ENCODE measurements around the gene MYL4.
"Not testable (repeated sequence)": the region's sequence is repeated elsewhere in the genome, so short reads cannot be mapped to it uniquely, and the experiment has no call there.

MYL4 gene

DNA sequence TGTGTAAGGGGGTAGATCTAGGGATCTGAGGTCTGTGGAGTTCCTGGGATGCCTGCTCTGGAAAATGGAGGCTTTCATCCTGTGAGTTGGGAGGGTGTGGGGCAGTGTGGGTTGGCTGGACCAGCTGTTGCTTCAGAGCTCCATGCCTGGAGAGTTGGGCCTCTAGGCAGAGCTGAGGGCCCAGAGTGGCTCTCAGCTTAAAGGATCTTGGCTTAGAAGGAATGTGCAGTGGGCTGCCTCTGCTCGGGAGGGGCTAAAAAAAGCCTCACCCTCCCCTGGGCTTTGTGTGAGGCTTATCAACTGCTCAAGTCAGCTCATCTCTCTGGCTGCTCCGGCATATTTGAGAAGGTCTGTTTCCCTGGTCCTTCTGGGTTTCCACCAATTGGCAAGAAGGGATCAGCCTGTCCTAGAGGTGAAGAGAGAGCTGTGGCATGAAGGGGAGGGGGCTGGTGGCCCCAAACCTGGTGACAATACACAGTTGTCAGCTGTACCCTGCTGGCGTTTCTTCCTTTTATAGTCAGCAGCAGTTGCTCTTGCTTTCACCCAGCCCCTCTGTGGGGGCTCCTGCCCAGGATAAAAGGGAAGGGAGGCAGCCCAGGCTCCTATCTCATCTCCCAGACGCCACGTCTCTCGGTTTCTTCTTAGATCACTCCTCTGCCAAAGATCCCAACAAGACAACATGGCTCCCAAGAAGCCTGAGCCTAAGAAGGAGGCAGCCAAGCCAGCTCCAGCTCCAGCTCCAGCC is at the start of gene MYL4:
Gene MYL4 (plus strand): TSS at position 605 of the 745 bp plus-strand sequence. CDS start 75 bp downstream, at position 680.
- DNase-seq (ENCODE audit: low read depth) = no peak

DNA sequence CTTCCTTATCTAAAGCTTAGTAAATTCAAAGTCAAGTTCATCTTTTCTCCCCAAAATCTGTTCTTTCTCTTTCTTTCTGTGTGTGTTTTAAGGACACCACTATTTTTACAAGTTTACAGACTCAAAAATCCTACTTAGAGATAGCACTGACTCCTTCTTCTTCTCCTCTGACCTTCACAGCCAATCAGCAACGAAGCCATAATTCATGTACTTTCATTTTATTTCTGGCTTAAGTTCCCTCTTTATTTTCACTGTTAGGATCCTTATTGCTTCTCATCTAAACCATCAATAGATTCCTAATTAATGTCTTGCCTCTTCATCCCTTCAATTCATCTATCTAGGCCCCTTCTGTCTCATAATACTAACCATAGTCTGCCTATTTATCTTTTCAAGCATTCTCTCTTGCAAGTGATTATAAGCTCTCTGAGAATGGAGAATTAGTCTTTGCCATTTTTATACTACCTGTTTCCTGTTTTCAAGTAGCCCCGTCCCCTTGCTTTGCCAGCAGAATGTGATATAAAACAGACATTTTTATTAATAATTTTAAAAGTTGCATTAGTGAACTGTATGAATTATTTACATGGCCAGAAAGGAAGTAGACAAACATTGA is 47.0 kb upstream of the MYL4 start:
- no peak for DNase-seq (ENCODE audit: low read depth)

GRCh38 chr17:47164263-47164662 is 44.9 kb upstream of the MYL4 start:
- no peak for DNase-seq (ENCODE audit: low read depth)

GRCh38 chr17:47165137-47165536 is 44.0 kb upstream of the MYL4 start:
- no peak for DNase-seq (ENCODE audit: low read depth)

- DNase-seq (ENCODE audit: low read depth) = not testable (repeated sequence)
Observed at GRCh38 chr17:47166854-47167253, 42.3 kb upstream of the MYL4 start.

GRCh38 chr17:47168896-47169295 is 40.3 kb upstream of the MYL4 start:
- not testable (repeated sequence) for DNase-seq (ENCODE audit: low read depth)

DNA sequence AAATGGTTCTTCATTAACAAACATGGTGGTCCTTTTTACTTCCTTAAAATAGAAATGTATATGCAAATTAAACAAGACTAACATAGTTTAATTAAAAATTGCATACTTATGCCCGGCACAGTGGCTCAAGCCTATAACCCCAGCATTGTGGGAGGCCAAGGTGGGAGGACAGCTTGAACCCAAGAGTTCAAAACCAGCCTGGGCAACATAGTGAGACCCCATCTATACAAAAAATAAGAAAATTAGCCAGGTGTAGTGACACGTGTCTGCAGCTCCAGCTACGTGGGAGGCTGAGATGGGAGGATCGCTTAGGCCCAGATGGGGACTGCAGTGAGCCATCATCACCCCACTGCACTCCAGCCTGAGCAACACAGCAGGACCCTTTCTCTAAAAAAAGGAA is 38.4 kb upstream of the MYL4 start:
- no peak for DNase-seq (ENCODE audit: low read depth)

DNA sequence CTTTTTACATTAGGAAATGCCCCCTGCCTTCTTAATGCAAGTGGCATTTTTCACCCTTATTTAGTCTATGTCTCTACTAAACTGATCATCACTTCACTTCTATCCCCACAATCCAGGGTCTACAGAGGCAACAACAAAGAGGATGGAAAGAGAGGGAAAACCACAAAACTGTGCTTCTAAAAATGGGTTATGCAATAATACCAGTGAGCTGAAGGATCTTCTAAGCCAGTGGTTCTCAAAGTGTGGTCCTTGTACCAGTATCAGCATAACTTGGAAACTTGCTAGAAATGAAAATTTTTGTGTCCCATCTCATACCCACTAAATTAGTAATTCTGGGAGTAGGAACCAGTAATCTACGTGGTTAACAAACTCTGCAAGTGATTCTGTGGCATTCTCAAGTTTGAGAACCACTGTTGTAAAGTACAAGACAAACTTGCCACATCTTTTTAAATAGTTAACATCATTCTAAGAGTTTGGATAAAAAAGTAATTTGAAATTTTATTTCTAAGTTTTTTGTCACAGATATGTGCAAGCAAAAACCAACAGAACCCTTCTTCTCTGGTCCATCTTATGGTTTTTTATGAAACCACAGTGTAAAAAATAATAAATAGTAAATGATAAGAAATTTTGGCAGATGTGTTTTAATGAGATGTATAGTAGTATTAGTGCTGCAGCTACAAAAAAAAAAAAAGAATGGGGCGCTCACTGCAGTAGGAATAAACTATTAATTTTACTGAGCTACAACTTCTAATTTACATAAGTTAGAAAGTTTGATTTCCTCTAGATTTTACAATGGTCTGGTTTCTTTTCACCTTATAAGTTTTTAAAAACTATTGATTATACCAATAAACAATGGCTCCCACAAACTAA is 36.2 kb upstream of the MYL4 start:
- no peak for DNase-seq (ENCODE audit: low read depth)

DNA sequence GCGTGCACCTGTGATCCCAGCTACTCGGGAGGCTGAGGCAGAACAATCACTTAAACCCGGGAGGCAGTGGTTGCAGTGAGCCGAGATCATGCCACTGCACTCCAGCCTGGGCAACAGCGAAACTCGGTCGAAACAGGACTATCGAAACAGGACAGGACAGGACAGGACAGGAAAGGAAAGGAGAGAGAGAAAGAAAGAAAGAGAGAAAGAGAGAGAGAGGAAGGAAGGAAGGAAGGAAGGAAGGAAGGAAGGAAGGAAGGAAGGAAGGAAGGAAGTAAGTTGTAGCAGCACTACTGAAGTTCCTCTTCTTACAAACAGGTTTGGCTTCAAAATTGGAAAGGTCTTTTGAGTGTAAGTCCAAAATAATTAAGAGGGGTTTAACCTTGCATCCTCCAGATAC is 34.3 kb upstream of the MYL4 start:
- DNase-seq (ENCODE audit: low read depth) = not testable (repeated sequence)

DNA sequence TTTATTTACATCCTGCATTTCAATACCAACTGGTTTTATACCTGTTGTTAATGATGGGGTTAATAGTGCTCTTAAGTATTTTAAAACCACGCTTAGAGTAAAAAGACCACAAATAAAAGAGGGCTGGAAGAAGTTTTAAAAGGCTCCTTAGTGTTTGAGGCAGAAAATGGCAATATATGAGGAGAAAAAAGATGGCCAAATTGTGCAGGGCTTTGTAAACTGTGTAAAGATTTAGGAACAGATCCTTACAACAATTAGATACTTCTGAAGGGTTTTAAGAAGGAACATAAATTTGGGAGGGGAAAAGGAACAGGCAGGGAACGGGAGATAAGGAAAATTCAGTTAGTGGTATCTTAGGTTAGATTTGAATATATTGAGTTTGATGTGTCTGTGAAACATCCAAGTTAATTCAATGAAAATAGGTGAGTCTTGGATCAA is 32.7 kb upstream of the MYL4 start:
- DNase-seq (ENCODE audit: low read depth) = no peak

DNA sequence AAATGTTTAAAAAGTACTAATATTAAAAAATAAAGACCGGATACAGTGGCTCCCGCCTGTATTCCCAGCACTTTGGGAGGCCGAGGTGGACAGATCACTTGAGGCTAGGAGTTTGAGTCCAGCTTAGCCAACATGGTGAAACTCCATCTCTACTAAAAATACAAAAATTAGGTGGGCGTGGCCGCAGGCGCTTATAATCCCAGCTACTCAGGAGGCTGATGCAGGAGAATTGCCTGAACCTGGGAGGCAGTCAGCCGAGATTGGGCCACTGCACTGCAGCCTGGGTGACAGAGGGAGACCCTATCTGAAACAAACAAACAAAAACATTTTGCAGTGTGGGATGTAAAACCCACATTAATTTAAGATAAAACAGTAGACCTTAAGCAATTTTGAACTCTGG is 31.9 kb upstream of the MYL4 start:
- DNase-seq (ENCODE audit: low read depth) = no peak

DNA sequence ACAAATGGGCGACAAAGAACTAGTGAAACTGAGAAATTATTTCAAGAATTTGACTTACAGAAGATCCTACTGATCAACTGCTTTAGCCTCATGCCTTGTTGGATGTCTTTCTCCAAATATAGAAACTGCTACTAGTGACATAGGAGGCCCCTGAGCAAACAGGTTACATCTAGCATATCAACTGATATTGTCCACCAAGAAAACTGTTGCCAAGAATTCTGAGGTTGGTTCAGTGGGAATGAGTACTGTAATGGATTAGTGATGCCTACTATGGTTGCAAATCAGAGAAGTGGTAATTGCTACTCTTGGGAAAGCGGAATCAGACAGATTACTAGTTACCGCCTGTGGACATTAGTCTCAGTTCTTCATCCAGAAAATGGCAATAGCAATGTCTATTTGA is 30.0 kb upstream of the MYL4 start:
- no peak for DNase-seq (ENCODE audit: low read depth)

DNA sequence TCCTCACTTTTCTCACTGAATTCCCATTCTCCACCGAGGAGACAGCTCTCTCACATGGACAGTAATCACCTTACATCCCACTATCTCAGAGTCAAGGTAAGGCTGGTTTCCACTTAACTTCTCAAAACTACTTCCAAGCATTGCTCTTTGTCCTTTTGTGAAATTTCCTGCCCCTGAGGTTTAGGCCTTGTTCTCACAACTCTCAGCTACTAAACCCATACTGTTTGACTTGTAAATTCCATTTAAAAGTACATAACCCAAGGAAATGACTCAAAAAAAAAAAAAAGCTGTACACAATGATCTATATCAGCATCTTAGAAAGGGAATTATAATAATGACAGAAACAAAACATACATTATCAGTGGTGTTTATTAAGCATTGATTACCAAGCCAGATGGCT is 28.8 kb upstream of the MYL4 start:
- no peak for DNase-seq (ENCODE audit: low read depth)

DNA sequence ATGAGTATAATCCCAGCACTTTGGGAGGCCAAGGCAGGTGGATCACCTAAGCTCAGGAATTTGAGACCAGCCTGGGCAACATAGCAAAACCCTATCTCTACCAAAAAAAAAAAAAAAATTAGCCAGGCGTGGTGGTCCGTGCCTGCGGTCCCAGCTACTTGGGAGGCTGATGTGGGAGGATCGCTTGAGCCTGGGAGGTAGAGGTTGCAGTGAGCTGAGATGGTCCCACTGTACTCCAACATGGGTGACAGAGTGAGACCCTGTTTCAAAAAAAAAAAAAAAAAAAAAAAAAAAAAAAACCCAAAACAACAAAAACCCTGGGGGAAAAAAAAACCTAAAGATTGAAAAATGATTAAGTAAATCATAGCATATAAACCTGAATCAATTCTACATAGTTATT is 28.2 kb upstream of the MYL4 start:
- DNase-seq (ENCODE audit: low read depth) = not testable (repeated sequence)

DNA sequence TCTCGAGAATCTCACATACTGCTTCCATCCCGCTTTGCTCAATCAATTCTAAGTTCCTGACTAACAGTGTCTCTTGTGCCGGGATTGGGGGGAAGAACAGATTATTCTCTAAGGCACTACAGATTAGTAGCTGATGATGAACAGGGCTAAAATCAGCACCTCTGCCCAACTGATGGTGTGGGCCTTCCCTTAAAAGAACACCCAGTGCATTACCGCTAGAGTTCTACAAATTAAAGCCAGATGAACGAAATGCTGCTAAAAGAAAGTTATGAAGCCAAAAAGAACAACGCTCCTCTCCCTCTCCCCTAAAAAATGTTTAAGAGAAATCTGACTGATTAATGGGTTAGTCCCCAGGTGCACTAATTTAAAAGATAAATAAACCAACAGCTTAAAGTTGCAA is 24.5 kb upstream of the MYL4 start:
- DNase-seq (ENCODE audit: low read depth) = no peak

DNA sequence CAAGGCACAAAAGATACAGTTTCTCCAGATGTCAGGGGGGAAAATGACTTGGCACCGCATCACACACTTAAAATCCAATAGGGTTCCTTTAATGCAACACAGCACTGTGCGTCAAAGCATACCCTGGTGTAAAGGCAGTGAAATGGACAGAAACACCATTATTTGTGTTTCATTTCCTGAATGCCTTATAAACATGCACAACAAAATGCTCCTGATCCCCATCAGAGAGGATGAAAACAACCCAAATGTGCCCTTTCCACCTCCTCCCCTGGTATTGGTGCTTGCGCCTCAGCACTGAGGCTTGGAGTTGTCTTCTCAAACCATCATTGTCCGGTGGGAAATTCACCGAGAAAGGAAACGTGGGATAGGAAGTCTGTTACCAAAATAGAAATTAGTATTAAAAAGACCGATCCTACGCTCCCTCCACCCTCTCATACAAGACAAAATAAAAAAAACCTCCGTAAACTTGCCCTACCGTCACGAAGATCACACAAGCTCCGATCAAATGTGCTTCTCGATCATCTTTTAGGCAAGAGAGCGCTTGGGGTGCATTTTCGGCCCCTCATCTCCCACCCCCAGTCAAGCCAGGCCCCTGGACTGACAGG is 20.8 kb upstream of the MYL4 start:
- no peak for DNase-seq (ENCODE audit: low read depth)

DNA sequence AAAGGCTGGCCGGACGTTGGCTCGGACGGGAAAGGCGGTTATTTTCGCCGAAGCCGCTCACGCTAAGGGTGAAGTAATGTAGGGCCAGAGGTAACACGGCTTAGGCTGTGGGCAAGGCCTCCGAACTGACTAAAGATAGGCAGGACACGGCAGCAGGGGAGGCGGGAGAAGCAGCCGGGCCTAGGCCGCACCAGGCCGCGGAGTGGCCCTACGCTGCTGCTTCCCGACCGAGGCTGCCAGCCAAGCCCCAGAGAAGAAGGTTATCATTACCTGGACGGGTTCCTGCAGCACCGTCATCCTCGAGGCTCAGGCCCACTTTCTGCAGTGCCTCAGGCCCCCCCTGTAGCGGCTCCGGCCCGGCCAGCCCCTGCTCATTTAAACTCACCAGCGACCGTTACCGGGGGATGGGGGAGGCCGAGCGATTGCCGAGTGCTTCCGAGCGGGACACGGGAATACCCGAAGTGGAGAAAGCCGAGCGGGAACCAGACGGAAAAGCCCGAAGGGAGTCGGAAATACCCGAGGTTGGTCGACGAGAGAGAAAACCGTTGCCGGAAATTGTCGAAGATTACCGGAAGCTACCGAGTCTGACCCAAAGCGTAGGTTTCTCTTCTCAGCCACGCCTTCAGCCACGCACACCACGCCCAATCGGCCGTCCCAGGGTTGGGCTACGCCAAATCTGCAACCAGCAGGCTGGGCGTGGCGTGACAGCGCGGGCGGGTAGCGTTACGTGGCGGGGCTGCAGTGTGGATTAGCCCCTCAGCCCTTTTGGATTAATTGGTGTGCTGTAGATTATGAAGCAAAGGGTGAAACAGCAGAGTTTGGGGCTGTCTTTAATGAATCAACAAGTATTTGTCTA is 20.0 kb upstream of the MYL4 start, which contains the start of gene CDC27:
Gene CDC27 (minus strand): TSS at position 420 of the 856 bp plus-strand sequence. CDS start 123 bp downstream, at position 297.
- DNase-seq (ENCODE audit: low read depth) = peak; percentile 100

- no peak for DNase-seq (ENCODE audit: low read depth)
Observed at GRCh38 chr17:47189732-47190237, 19.4 kb upstream of the MYL4 start.

DNA sequence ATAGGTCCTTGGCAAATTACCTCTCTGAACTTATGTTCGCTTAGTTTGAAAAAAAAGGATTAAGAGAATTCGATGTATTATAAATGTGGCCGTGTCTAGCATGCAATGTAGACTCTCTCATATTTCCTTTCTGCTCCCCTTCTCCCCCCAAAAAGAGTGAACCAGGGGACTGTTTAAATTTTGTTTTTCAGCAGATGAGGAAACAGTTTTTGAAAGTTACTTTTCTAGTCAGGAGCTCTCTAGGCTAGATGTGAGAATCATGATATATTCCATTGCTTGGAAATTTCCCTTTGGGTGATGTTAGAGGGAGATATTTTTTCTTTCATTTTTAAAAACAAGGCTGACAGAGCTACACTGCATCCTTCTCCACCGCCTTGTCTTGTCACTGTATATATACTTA is 18.9 kb upstream of the MYL4 start:
- DNase-seq (ENCODE audit: low read depth) = no peak

DNA sequence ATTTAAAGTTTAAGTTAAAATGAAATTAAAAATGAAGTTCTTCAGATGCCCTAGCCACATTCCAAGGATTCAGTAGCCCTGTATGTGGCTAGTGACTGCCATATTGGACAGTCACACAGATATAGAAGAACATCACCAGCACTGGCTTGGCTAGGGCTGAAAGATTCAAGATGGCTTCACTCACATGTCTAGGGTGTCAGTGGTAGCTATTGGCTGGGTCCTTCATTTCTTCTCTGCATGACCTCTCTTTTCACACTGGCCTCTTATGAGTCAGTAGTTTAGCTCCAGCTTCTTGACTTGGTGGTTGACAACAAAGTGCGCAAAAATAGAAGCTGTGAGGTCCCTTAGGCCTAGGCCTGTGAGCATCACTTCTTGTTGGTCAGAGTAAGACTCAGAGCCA is 18.4 kb upstream of the MYL4 start:
- DNase-seq (ENCODE audit: low read depth) = no peak

- no peak for DNase-seq (ENCODE audit: low read depth)
Observed at GRCh38 chr17:47192554-47192953, 16.6 kb upstream of the MYL4 start.
